Fibroblast of the aortic adventitia (primary cell): ENCODE results near the gene GFRA1. TPM values are rescaled to one million over a fixed set of nuclear protein-coding genes. Genes with fewer than 3 reads are reported as not detected.
"Not testable (repeated sequence)": the region's sequence is repeated elsewhere in the genome, so short reads cannot be mapped to it uniquely, and the experiment has no call there.

Experiments
- DNase-seq: peaks from one replicate; pipeline ENCODE4 v3.0.0-alpha.2; 2010; ENCODE audit warnings: low read depth
- H3K4me3 ChIP-seq: 2 replicates; pipeline ENCODE4 v1.5.1; 2011; ENCODE audit warnings: low read depth, mild to moderate bottlenecking, control low read depth, low read length, moderate library complexity
- CTCF ChIP-seq: IDR thresholded peaks from 2 replicates; pipeline ENCODE4 v1.5.1; 2011; ENCODE audit warnings: mild to moderate bottlenecking, low read length, control low read depth, inconsistent platforms; ENCODE audit not compliant: insufficient read depth
- total RNA-seq: library from RNA; depleted of rRNA; stranded (reverse); fragments of >200 nt; gene quantifications from 2 replicates; pipeline ENCODE4 v1.2.3, GENCODE V29; 2012; ENCODE audit warnings: low replicate concordance

The GFRA1 gene
- total RNA-seq, 1 donor = 0.18 TPM

GRCh38 chr10:116055252-116055916, 217.6 kb downstream of the GFRA1 start:
- no peak for TF ChIP-seq CTCF

GRCh38 chr10:116053910-116054309, 219.1 kb downstream of the GFRA1 start:
- H3K4me3 ChIP-seq = no peak overlapping the region
- no peak for TF ChIP-seq CTCF
- DNase-seq = no peak

More at GRCh38 chr10:116055252-116055916, 217.6 kb downstream of the GFRA1 start:
- DNase-seq = no peak
- no peak overlapping the region for H3K4me3 ChIP-seq

GRCh38 chr10:116053009-116053730, 219.8 kb downstream of the GFRA1 start:
- H3K4me3 ChIP-seq, DNase-seq: not testable (repeated sequence)

- H3K4me3 ChIP-seq, DNase-seq: not testable (repeated sequence)
Observed at GRCh38 chr10:116052522-116052921, 220.5 kb downstream of the GFRA1 start.

- no peak for DNase-seq
- TF ChIP-seq CTCF = no peak
- H3K4me3 ChIP-seq = no peak overlapping the region
Observed at GRCh38 chr10:116049974-116050304, 223.1 kb downstream of the GFRA1 start.

- TF ChIP-seq CTCF = no peak
- DNase-seq = no peak
- H3K4me3 ChIP-seq = no peak overlapping the region
Observed at GRCh38 chr10:116049158-116049973, 223.6 kb downstream of the GFRA1 start.

- no peak overlapping the region for H3K4me3 ChIP-seq
- DNase-seq = no peak
- no peak for TF ChIP-seq CTCF
Observed at GRCh38 chr10:116045366-116046356, 227.3 kb downstream of the GFRA1 start.
